ENCODE results near the gene USP22. TPM values are rescaled to one million over a fixed set of nuclear protein-coding genes. Genes with fewer than 3 reads are reported as not detected.
A peak's percentile ranks its signal among the peaks of the same experiment; 100 is the strongest.

The USP22 gene
- polyA plus RNA-seq, 3 donors: 20.4 to 69.9 (median 27.3) TPM

DNA sequence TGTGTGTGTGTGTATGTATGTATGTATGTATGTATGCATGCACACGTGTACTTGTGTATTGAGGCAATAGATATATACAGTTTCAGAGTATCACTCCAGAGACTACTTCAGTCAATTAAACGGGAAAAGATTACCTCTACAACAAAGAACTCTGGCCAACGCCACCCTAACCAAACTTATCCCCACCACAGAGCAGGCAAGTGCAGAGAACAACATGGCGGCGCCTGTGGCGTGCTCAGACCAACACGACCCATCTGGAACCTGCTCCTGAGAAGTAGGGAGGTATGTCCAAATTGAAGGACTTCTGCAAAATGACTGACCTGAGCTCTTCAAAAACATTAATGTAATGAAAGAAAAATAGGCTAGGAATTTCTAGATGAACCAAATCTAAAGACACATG is 12.4 kb downstream of the USP22 start:
- peaks cover 24 to 40% of the 10 kb centered on the region in 2 donors for H3K4me1 ChIP-seq (ENCODE audit: control insufficient read depth in 1 of 2, insufficient read depth in 2 of 2, low read length in 2 of 2)
- no peak overlapping the region for H2AFZ ChIP-seq (ENCODE audit: insufficient read depth, low read depth, low read length, poor library complexity, severe bottlenecking)
- intact Hi-C loops (cut with micrococcal nuclease): no loop called here
- DNase-seq: no peak
- H3K79me2 ChIP-seq (ENCODE audit: insufficient read depth, low read length): peaks cover 100% of the 10 kb centered on the region
- H3K36me3 ChIP-seq (replicated peaks in 1 of 2; ENCODE audit: control insufficient read depth in 1 of 2, insufficient read depth in 2 of 2, low read length in 2 of 2): peaks cover 31 to 46% of the 10 kb centered on the region in 2 donors
- peaks cover 49% of the 10 kb centered on the region for H3K4me1 Mint-ChIP-seq
- H3K27ac Mint-ChIP-seq: no peak overlapping the region
- H3K27ac ChIP-seq (ENCODE audit: low read depth in 1 of 2, low read length in 2 of 2): peak overlapping the region in 1 of 2 donors; percentile 70
- TF ChIP-seq, protein P1, sequence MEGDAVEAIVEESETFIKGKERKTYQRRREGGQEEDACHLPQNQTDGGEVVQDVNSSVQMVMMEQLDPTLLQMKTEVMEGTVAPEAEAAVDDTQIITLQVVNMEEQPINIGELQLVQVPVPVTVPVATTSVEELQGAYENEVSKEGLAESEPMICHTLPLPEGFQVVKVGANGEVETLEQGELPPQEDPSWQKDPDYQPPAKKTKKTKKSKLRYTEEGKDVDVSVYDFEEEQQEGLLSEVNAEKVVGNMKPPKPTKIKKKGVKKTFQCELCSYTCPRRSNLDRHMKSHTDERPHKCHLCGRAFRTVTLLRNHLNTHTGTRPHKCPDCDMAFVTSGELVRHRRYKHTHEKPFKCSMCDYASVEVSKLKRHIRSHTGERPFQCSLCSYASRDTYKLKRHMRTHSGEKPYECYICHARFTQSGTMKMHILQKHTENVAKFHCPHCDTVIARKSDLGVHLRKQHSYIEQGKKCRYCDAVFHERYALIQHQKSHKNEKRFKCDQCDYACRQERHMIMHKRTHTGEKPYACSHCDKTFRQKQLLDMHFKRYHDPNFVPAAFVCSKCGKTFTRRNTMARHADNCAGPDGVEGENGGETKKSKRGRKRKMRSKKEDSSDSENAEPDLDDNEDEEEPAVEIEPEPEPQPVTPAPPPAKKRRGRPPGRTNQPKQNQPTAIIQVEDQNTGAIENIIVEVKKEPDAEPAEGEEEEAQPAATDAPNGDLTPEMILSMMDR (IDR thresholded peaks at IDR 0.05): no peak
- 80% methylated on average over 1 of the region's 7 CpGs for WGBS (ENCODE audit: insufficient coverage)
- H3K36me3 Mint-ChIP-seq: peaks cover 34 to 42% of the 10 kb centered on the region in 2 donors
- H3K9me3 ChIP-seq (replicated peaks in 1 of 2; ENCODE audit: control insufficient read depth in 1 of 2, insufficient read depth in 1 of 2, low read length in 2 of 2): no peaks in the 10 kb centered on the region
- H3K9ac ChIP-seq (ENCODE audit: insufficient read depth, low read length, poor library complexity, severe bottlenecking): no peak overlapping the region
- no peaks in the 10 kb centered on the region for H3K9me3 Mint-ChIP-seq
- H3K27me3 Mint-ChIP-seq (ENCODE audit: low read depth in 3 of 3): peaks cover 0 to under 1% (median 0%) of the 10 kb centered on the region in 3 donors
- no peak overlapping the region for H3K4me3 ChIP-seq (replicated peaks in 1 of 3; ENCODE audit: low read depth in 2 of 3, low read length in 3 of 3)
- H3K4me3 Mint-ChIP-seq: no peak overlapping the region
- peaks cover 100% of the 10 kb centered on the region for H4K20me1 ChIP-seq (ENCODE audit: insufficient read depth, low read length)
- no peak overlapping the region for H3K4me2 ChIP-seq (replicated peaks; ENCODE audit: extremely low read depth, low read length, poor library complexity, severe bottlenecking)
- no peaks in the 10 kb centered on the region for H3K27me3 ChIP-seq (ENCODE audit: control insufficient read depth in 2 of 2, insufficient read depth in 2 of 2, low read length in 2 of 2)

DNA sequence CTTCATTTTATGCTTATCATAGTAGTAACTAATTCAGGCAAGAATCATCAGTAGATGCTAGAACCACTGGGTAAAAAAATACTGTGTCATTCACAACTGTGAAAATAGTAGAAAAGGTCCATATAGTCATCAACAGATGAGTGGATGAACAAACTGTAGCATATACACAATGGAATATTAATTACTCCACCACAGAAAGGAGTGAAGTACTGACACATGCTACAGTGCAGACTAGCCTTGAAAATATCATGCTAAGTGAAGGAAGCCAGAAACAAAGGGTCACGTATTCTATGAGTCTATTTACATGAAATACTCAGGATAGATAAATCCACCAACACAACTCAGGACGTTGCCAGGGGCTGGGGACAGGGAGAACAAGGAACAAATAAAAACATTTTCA is 13.3 kb downstream of the USP22 start:
- Mint-ChIP-seq H3K4me1 (peaks cover 41% of the 10 kb centered on the region), H3K9me3 (no peaks in the 10 kb centered on the region)

More for the DNA sequence above, 13.3 kb downstream of the USP22 start:
- Histone ChIP-seq H3K9me3 (replicated peaks in 1 of 2; ENCODE audit: control insufficient read depth in 1 of 2, insufficient read depth in 1 of 2, low read length in 2 of 2) (no peaks in the 10 kb centered on the region), H3K9ac (ENCODE audit: insufficient read depth, low read length, poor library complexity, severe bottlenecking) (no peak overlapping the region), H3K4me2 (replicated peaks; ENCODE audit: extremely low read depth, low read length, poor library complexity, severe bottlenecking) (no peak overlapping the region), H3K36me3 (replicated peaks in 1 of 2; ENCODE audit: control insufficient read depth in 1 of 2, insufficient read depth in 2 of 2, low read length in 2 of 2) (peaks cover 40 to 55% of the 10 kb centered on the region in 2 donors), H3K27me3 (ENCODE audit: control insufficient read depth in 2 of 2, insufficient read depth in 2 of 2, low read length in 2 of 2) (no peaks in the 10 kb centered on the region), H3K4me1 (ENCODE audit: control insufficient read depth in 1 of 2, insufficient read depth in 2 of 2, low read length in 2 of 2) (peaks cover 15 to 31% of the 10 kb centered on the region in 2 donors), H3K27ac (ENCODE audit: low read depth in 1 of 2, low read length in 2 of 2) (peak overlapping the region in 1 of 2 donors; percentile 70), H3K79me2 (ENCODE audit: insufficient read depth, low read length) (peaks cover 100% of the 10 kb centered on the region), H2AFZ (ENCODE audit: insufficient read depth, low read depth, low read length, poor library complexity, severe bottlenecking) (no peak overlapping the region), H4K20me1 (ENCODE audit: insufficient read depth, low read length) (peaks cover 100% of the 10 kb centered on the region), H3K4me3 (replicated peaks in 1 of 3; ENCODE audit: low read depth in 2 of 3, low read length in 3 of 3) (no peak overlapping the region)
- intact Hi-C loops (cut with micrococcal nuclease): no loop called here
- TF ChIP-seq, protein P1 (IDR thresholded peaks at IDR 0.05): no peak
- no peak for DNase-seq
- H3K27me3 Mint-ChIP-seq (ENCODE audit: low read depth in 3 of 3): no peaks in the 10 kb centered on the region
- H3K36me3 Mint-ChIP-seq: peaks cover 43 to 50% of the 10 kb centered on the region in 2 donors
- WGBS (ENCODE audit: insufficient coverage): no CpG with 5 or more reads among the region's 2 CpGs
- H3K4me3 Mint-ChIP-seq: no peak overlapping the region
- peak overlapping the region in 4 of 7 donors; percentile 14 to 74 (median 46) for H3K27ac Mint-ChIP-seq

All from CD14-positive monocyte (primary cell).